ENCODE measurements around the gene JAKMIP2.

Gene JAKMIP2

GRCh38 chr5:147551677-147552076, 230.9 kb downstream of the JAKMIP2 start:
- no peak for DNase-seq

DNA sequence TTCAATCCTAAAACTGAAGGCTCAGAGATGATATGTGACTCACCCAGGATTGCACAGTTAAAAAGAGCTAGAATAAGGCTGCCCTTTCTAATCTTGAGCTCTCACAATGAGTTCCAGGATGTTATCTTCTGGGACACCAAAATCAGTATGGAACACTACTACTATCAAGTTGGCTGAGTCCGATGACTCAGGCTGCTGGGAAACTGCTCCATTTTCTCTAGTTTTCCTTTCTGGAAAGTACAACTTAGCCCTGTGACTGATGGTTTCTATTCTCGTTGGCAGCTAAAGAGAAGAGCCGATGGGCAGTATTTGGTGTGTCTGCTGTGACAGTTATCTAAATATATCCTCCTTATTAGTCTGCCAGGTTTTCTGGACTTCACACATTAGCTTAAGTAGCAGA, 234.8 kb downstream of the JAKMIP2 start:
- no peak for DNase-seq

DNA sequence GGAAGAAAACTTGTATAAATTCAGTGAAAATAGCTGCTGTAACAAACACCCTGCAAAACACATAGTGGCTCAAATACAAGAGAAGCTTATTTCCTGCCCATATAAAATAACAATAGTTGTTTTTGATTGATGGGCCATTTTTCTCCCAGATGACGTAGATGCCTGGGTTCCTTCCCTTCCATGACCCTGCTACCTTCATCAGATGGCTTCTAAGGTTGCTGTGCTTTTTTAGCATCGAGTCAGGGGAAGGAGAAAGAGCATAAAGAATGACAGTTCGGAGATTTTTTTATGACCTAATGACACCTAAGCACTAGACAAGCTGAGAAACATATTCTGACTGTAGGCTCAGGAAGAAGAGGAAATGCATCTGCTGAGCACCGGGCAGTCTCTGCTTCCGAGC, 238.0 kb downstream of the JAKMIP2 start:
- DNase-seq = no peak

- no peak for DNase-seq
Observed at GRCh38 chr5:147539053-147539452, 243.5 kb downstream of the JAKMIP2 start.

DNA sequence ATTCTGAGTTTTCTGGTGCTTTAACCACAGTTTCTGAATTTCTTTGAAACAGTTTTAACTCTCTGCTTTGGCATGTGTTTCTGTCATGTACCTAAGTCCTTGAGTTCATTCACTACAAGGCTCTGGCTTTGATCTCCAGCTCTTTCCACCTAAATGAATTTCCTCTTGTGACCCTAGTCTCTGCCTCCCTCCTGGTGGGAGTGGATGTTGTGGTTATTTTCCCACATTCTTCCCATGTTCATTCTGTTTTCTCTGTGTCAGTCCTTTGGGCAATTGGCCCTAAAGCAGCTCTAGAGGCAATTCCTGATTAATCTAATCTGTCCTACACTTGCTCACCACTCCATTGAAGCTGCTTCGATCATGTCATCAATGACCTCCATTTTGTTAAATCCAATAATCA, 244.3 kb downstream of the JAKMIP2 start:
- no peak for DNase-seq

All from right hindlimb (tissue), 1 donor.